Left lobe of liver (tissue), 2 donors: ENCODE results near the gene MARK2. TPM values are rescaled to one million over a fixed set of nuclear protein-coding genes. Genes with fewer than 3 reads are reported as not detected.

ENCODE experiments used
- ATAC-seq: fragments of 200-7000 bp; cut with Tn5 transposase; one replicate; pipeline ENCODE4 v1.9.1; 2020; ENCODE audit warnings: mild to moderate bottlenecking, moderate library complexity
- DNase-seq: peaks from one replicate; pipeline ENCODE4 v3.0.0-alpha.2; 2020; ENCODE audit warnings: low spot score
- total RNA-seq: library from RNA; stranded (reverse); gene quantifications from one replicate; pipeline ENCODE4 v1.2.1, GENCODE V29; 2021
- donor health status: DM: no; HTN: no; CAD: no; lungs with moderate emphysema.
- donor health status: DM: no; HTN: yes; CAD: no.

MARK2 gene
- total RNA-seq, 1 donor from 2014 or later: 13.0 TPM

GRCh38 chr11:63877658-63878241 lies 38.8 kb downstream of the MARK2 start:
- ATAC-seq (peak; percentile 61), DNase-seq (no peak)

GRCh38 chr11:63879598-63880402 lies 40.9 kb downstream of the MARK2 start:
- DNase-seq (no peak), ATAC-seq (no peak)

GRCh38 chr11:63880403-63880790 lies 41.5 kb downstream of the MARK2 start:
- DNase-seq (no peak), ATAC-seq (no peak)

- no peak for DNase-seq
- peak; percentile 34 for ATAC-seq
These were observed 43.8 kb downstream of the MARK2 start for GRCh38 chr11:63882555-63883242.

GRCh38 chr11:63883791-63884190 lies 44.9 kb downstream of the MARK2 start:
- ATAC-seq: no peak
- DNase-seq: no peak

GRCh38 chr11:63884196-63884932 lies 45.5 kb downstream of the MARK2 start:
- DNase-seq (no peak), ATAC-seq (no peak)

GRCh38 chr11:63887386-63887999 lies 48.6 kb downstream of the MARK2 start:
- ATAC-seq: no peak
- no peak for DNase-seq

- DNase-seq: peak; percentile 81
These were observed 49.5 kb downstream of the MARK2 start for GRCh38 chr11:63888170-63889086.

GRCh38 chr11:63889344-63889743 lies 50.4 kb downstream of the MARK2 start:
- DNase-seq (no peak), ATAC-seq (peak; percentile 43)

More at GRCh38 chr11:63888170-63889086, 49.5 kb downstream of the MARK2 start:
- ATAC-seq: peak; percentile 86

GRCh38 chr11:63890368-63890767 lies 51.5 kb downstream of the MARK2 start:
- ATAC-seq (peak; percentile 24), DNase-seq (no peak)

GRCh38 chr11:63892228-63892627 lies 53.3 kb downstream of the MARK2 start:
- ATAC-seq: no peak
- no peak for DNase-seq

GRCh38 chr11:63893355-63893754 lies 54.4 kb downstream of the MARK2 start:
- no peak for ATAC-seq
- no peak for DNase-seq

GRCh38 chr11:63896071-63896470 lies 57.2 kb downstream of the MARK2 start:
- no peak for ATAC-seq
- no peak for DNase-seq

GRCh38 chr11:63897459-63898146 lies 58.7 kb downstream of the MARK2 start:
- DNase-seq: no peak
- ATAC-seq: no peak

GRCh38 chr11:63901660-63902059 lies 62.8 kb downstream of the MARK2 start:
- no peak for ATAC-seq

GRCh38 chr11:63903884-63904283 lies 65.0 kb downstream of the MARK2 start:
- ATAC-seq (no peak), DNase-seq (no peak)

More at GRCh38 chr11:63901660-63902059, 62.8 kb downstream of the MARK2 start:
- DNase-seq: no peak

- no peak for DNase-seq
These were observed 65.8 kb downstream of the MARK2 start for GRCh38 chr11:63904743-63905142.

GRCh38 chr11:63905179-63905578 lies 66.3 kb downstream of the MARK2 start:
- DNase-seq (no peak), ATAC-seq (no peak)

More at GRCh38 chr11:63904743-63905142, 65.8 kb downstream of the MARK2 start:
- ATAC-seq: no peak

- ATAC-seq (no peak), DNase-seq (no peak)
These were observed 67.2 kb downstream of the MARK2 start for GRCh38 chr11:63906087-63906486.
